IMR-90 (cell line): Measurements from ENCODE around the gene CLEC9A. TPM values are rescaled to one million over a fixed set of nuclear protein-coding genes. Genes with fewer than 3 reads are reported as not detected.
"Not testable (repeated sequence)": the region's sequence is repeated elsewhere in the genome, so short reads cannot be mapped to it uniquely, and the experiment has no call there.

Experiments used
- ATAC-seq: fragments of 200-7000 bp; cut with Tn5 transposase; 2 replicates; pipeline ENCODE4 v1.9.1; 2020; ENCODE audit warnings: low read depth, mild to moderate bottlenecking, moderate library complexity
- BruUV-seq: library from RNA; stranded (reverse); fragments of 400-500 nt; replicated peaks from 2 replicates; lab custom pipeline; 2021; lab: Mats Ljungman, UMichigan
- CTCF ChIA-PET: fragments of 300-600 bp; formaldehyde crosslinking; extraction: SDS; loops from one replicate; lab custom pipeline; 2021; ENCODE audit warnings: antibody characterized with exemption; lab: Yijun Ruan, JAX
- POLR2A ChIA-PET: fragments of 300-600 bp; sonication (Branson Sonifier 250); formaldehyde crosslinking; loops from one replicate; lab custom pipeline; 2022; ENCODE audit warnings: antibody characterized with exemption; ENCODE audit not compliant: unreplicated experiment; lab: Charles Lee
- DNase-seq: peaks from one replicate; pipeline ENCODE4 v3.0.0; 2013
- H2AFZ ChIP-seq: replicated peaks from 2 replicates; pipeline ENCODE3; 2013; ENCODE audit warnings: low read length, mild to moderate bottlenecking; ENCODE audit not compliant: poor library complexity
- H2AK5ac ChIP-seq: 2 replicates; pipeline ENCODE4 v1.6.1; 2013; ENCODE audit warnings: low read depth, low read length, inconsistent platforms
- H2AK9ac ChIP-seq: replicated peaks from 2 replicates; pipeline ENCODE3; 2013; ENCODE audit warnings: mild to moderate bottlenecking, low read depth, low read length, moderate library complexity; ENCODE audit not compliant: poor library complexity
- H2BK120ac ChIP-seq: 2 replicates; pipeline ENCODE4 v1.6.1; 2013; ENCODE audit warnings: low read depth, low read length, inconsistent platforms
- H2BK15ac ChIP-seq: 3 replicates; pipeline ENCODE4 v1.6.1; 2013; ENCODE audit warnings: low read depth, low read length, inconsistent platforms
- H2BK20ac ChIP-seq: 2 replicates; pipeline ENCODE4 v1.6.1; 2013; ENCODE audit warnings: low read depth, mild to moderate bottlenecking, inconsistent platforms, low read length, moderate library complexity
- H2BK5ac ChIP-seq: 2 replicates; pipeline ENCODE4 v1.6.1; 2013; ENCODE audit warnings: mild to moderate bottlenecking, low read depth, low read length, inconsistent platforms; ENCODE audit not compliant: poor library complexity, severe bottlenecking
- H3K14ac ChIP-seq: replicated peaks from 2 replicates; pipeline ENCODE4 v1.6.1; 2013; ENCODE audit warnings: low read depth, low read length, inconsistent platforms
- H3K18ac ChIP-seq: 2 replicates; pipeline ENCODE4 v1.6.1; 2013; ENCODE audit warnings: low read depth, low read length, control low read depth
- H3K23ac ChIP-seq: 2 replicates; pipeline ENCODE4 v1.6.1; 2013; ENCODE audit warnings: low read depth, low read length, inconsistent platforms
- H3K27ac ChIP-seq: 2 replicates; pipeline ENCODE4 v1.5.1; 2013; ENCODE audit warnings: mild to moderate bottlenecking, control low read depth, low read length; ENCODE audit not compliant: insufficient read depth
- H3K27me3 ChIP-seq: 2 replicates; pipeline ENCODE4 v1.6.1; 2013; ENCODE audit warnings: low read length; ENCODE audit not compliant: control insufficient read depth, insufficient read depth
- H3K36me3 ChIP-seq: 2 replicates; pipeline ENCODE4 v1.6.1; 2013; ENCODE audit warnings: low read length, mixed read lengths; ENCODE audit not compliant: control insufficient read depth, insufficient read depth
- H3K4ac ChIP-seq: 2 replicates; pipeline ENCODE4 v1.6.1; 2013; ENCODE audit warnings: low read depth, low read length, inconsistent platforms
- H3K4me1 ChIP-seq: 2 replicates; pipeline ENCODE4 v1.6.1; 2013; ENCODE audit warnings: low read length, mixed read lengths; ENCODE audit not compliant: control insufficient read depth, insufficient read depth
- H3K4me2 ChIP-seq: 2 replicates; pipeline ENCODE4 v1.6.1; 2013; ENCODE audit warnings: low read depth, mild to moderate bottlenecking, control low read depth, low read length, moderate library complexity
- H3K4me3 ChIP-seq: 2 replicates; pipeline ENCODE4 v1.5.1; 2013; ENCODE audit warnings: low read depth, mild to moderate bottlenecking, control low read depth, low read length, moderate library complexity; ENCODE audit not compliant: insufficient read depth
- H3K56ac ChIP-seq: 2 replicates; pipeline ENCODE4 v1.6.1; 2013; ENCODE audit warnings: low read length, inconsistent platforms; ENCODE audit not compliant: insufficient read depth; ENCODE audit errors: extremely low read depth
- H3K79me1 ChIP-seq, 2 experiments: 2 replicates each; pipeline ENCODE4 v1.6.1; 2013; ENCODE audit warnings: low read length in 2 of 2, inconsistent platforms in 1 of 2, low read depth in 1 of 2
- H3K9ac ChIP-seq: 2 replicates; pipeline ENCODE4 v1.6.1; 2013; ENCODE audit warnings: low read depth, low read length, control low read depth
- H3K9me1 ChIP-seq: 2 replicates; pipeline ENCODE4 v1.6.1; 2013; ENCODE audit warnings: low read length, inconsistent platforms; ENCODE audit not compliant: insufficient read depth
- H3K9me3 ChIP-seq: 2 replicates; pipeline ENCODE4 v1.6.1; 2013; ENCODE audit warnings: low read length; ENCODE audit not compliant: control insufficient read depth, insufficient read depth
- H4K20me1 ChIP-seq: 2 replicates; pipeline ENCODE4 v1.6.1; 2013; ENCODE audit warnings: low read length, inconsistent platforms; ENCODE audit not compliant: insufficient read depth
- H4K5ac ChIP-seq: 2 replicates; pipeline ENCODE4 v1.6.1; 2013; ENCODE audit warnings: mild to moderate bottlenecking, low read depth, low read length, control low read depth
- H4K8ac ChIP-seq, 2 experiments: 2 replicates each; pipeline ENCODE4 v1.6.1; 2013; ENCODE audit warnings: low read depth in 2 of 2, low read length in 2 of 2, control low read depth in 1 of 2, inconsistent platforms in 1 of 2
- H4K91ac ChIP-seq: 2 replicates; pipeline ENCODE4 v1.6.1; 2013; ENCODE audit warnings: low read depth, low read length, inconsistent platforms; ENCODE audit not compliant: insufficient read depth
- BHLHE40 ChIP-seq: fragments of 150-350 bp; IDR thresholded peaks from 2 replicates; pipeline ENCODE4 v1.6.1; 2016; ENCODE audit warnings: mild to moderate bottlenecking, low read depth, low read length
- CEBPB ChIP-seq: IDR thresholded peaks from 2 replicates; pipeline ENCODE4 v1.6.1; 2012; ENCODE audit warnings: low read depth, low read length, improper control_type of control experiment
- CHD1 ChIP-seq: IDR thresholded peaks from 2 replicates; pipeline ENCODE4 v1.6.1; 2012; ENCODE audit warnings: low read depth, low read length, improper control_type of control experiment
- MAFK ChIP-seq: IDR thresholded peaks from 2 replicates; pipeline ENCODE4 v1.6.1; 2012; ENCODE audit warnings: low read depth, low read length, improper control_type of control experiment
- MXI1 ChIP-seq: IDR thresholded peaks from 2 replicates; pipeline ENCODE4 v1.6.1; 2012; ENCODE audit warnings: low read depth, mild to moderate bottlenecking, low read length, moderate library complexity, borderline replicate concordance
- NFE2L2 ChIP-seq: fragments of 150-350 bp; IDR thresholded peaks from 2 replicates; pipeline ENCODE4 v1.6.1; 2016; ENCODE audit warnings: low read depth, mild to moderate bottlenecking, low read length
- POLR2A ChIP-seq: IDR thresholded peaks from 2 replicates; pipeline ENCODE4 v1.6.1; 2012; ENCODE audit warnings: mild to moderate bottlenecking, low read depth, low read length
- SMC3 ChIP-seq: fragments of 150-350 bp; IDR thresholded peaks from 2 replicates; pipeline ENCODE4 v1.6.1; 2016; ENCODE audit warnings: low read depth, mild to moderate bottlenecking, antibody characterized with exemption, low read length, moderate library complexity
- WGBS, 2 experiments: methylation state at CpG; one replicate each; pipeline versions ENCODE4 v1.1.5 to v1.1.7; 2013; ENCODE audit warnings: missing lambda C conversion rate in 2 of 2; ENCODE audit not compliant: insufficient read length in 1 of 2; ENCODE audit errors: extremely low coverage in 2 of 2; 5-methylcytosine and 5-hydroxymethylcytosine counted together
- dilution Hi-C: fragments of 300-500 bp; cut with HindIII; formaldehyde crosslinking; loops from one replicate; pipeline ENCODE4 v1.14.3; 2018; ENCODE audit warnings: low sequenced_read_pairs; ENCODE audit not compliant: unreplicated experiment
- in situ Hi-C: fragments of 300-500 bp; cut with MboI; formaldehyde crosslinking; loops from 3 replicates; pipeline ENCODE4 v1.14.3; 2019; ENCODE audit warnings: low sequenced_read_pairs, inconsistent platforms, mixed read lengths
- intact Hi-C: fragments of 100-400 bp; cut with micrococcal nuclease; formaldehyde crosslinking; loops from 2 replicates; pipeline ENCODE4 v1.10.0; 2022
- polyA plus RNA-seq, 3 experiments: library from polyadenylated mRNA; depleted of rRNA; stranded (reverse); fragments of >200 nt; gene quantifications; 2 replicates each; pipeline ENCODE4 v1.2.3, GENCODE V29; 2012; ENCODE audit warnings: low replicate concordance in 1 of 3
- total RNA-seq: library from RNA; depleted of rRNA; stranded (reverse); fragments of >200 nt; gene quantifications from 2 replicates; pipeline ENCODE4 v1.2.3, GENCODE V29; 2012
- TF ChIP-seq, protein P1 (sequence below): fragments of 150-350 bp; IDR thresholded peaks from 2 replicates; pipeline ENCODE4 v1.6.1; 2017; ENCODE audit warnings: mild to moderate bottlenecking, antibody characterized with exemption, low read length, low read depth

Gene CLEC9A
- total and polyA plus RNA-seq, 2 of the 4 experiments (the other 2 are of a cell fraction), result not detected

DNA sequence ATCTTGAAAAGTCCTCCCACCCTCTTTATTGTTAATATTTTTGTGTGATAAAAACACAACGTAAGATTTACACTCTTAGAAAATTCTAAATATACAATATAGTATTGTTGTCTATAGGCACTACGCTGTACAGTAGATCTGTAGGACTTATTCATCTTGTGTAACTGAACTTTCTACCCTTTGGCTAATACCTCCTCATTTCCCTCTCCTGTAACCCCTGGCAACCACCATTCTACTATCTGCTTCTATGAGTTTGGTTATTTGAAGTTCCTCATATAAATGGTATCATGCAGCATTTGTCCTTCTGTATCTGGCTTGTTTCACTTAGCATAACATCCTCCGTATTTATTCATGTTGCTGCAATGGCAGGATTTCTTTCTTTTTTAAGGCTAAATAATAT lies 5.2 kb upstream of the CLEC9A start:
- dilution Hi-C loops (no loop called here), in situ Hi-C loops (no loop called here), intact Hi-C loops (no loop called here)
- Histone ChIP-seq H3K9ac (no peak overlapping the region), H4K91ac (no peak overlapping the region), H3K56ac (no peak overlapping the region), H3K18ac (no peak overlapping the region), H2AK5ac (no peak overlapping the region), H3K4ac (no peak overlapping the region), H4K8ac (no peak overlapping the region), H3K9me3 (no peaks in the 10 kb centered on the region), H2BK120ac (no peak overlapping the region), H3K4me2 (no peak overlapping the region), H4K20me1 (no peaks in the 10 kb centered on the region), H3K79me1 (no peaks in the 10 kb centered on the region), H3K27me3 (no peaks in the 10 kb centered on the region), H3K14ac (no peak overlapping the region), H3K4me3 (no peak overlapping the region), H2BK15ac (no peak overlapping the region), H4K5ac (no peak overlapping the region), H2BK5ac (no peak overlapping the region), H3K27ac (no peak overlapping the region), H3K9me1 (peaks cover 3% of the 10 kb centered on the region; the same call in 1 of the 2 replicates), H3K23ac (no peak overlapping the region), H2BK20ac (no peak overlapping the region), H2AK9ac (no peak overlapping the region), H3K36me3 (no peaks in the 10 kb centered on the region), H3K4me1 (no peaks in the 10 kb centered on the region; the same call in 1 of the 2 replicates), H2AFZ (no peak overlapping the region)
- ChIA-PET POLR2A (no interaction called here), CTCF (no interaction called here)
- WGBS, 2 experiments, result no CpG with 5 or more reads among the region's 3 CpGs
- BruUV-seq, result no TSS peak
- DNase-seq, result no peak
- no peak for TF ChIP-seq MAFK
- no peak for TF ChIP-seq BHLHE40
- no peak for TF ChIP-seq SMC3
- TF ChIP-seq CHD1, result no peak
- no peak for TF ChIP-seq CEBPB
- TF ChIP-seq NFE2L2, result no peak
- TF ChIP-seq, protein P1, sequence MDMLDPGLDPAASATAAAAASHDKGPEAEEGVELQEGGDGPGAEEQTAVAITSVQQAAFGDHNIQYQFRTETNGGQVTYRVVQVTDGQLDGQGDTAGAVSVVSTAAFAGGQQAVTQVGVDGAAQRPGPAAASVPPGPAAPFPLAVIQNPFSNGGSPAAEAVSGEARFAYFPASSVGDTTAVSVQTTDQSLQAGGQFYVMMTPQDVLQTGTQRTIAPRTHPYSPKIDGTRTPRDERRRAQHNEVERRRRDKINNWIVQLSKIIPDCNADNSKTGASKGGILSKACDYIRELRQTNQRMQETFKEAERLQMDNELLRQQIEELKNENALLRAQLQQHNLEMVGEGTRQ, result no peak
- TF ChIP-seq POLR2A, result no peak
- TF ChIP-seq MXI1, result no peak
- ATAC-seq, result no peak

DNA sequence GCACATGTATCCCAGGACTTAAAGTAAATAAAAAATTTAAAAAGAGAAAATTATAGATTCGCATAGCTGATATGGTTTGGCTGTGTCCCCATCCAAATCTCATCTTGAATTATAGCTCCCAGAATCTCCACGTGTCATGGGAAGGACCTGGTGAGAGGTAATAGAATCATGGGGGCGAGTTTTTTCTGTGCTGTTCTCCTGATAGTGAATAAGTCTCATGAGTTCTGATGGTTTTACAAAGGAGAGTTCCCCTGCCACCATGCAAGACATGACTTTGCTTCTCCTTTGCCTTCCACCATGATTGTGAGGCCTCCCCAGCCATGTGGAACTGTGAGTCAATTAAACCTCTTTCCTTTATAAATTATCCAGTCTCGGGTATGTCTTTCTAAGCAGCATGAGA lies 3.8 kb upstream of the CLEC9A start:
- H3K27ac ChIP-seq, H4K5ac ChIP-seq, H3K18ac ChIP-seq, H4K91ac ChIP-seq, H2BK20ac ChIP-seq, ATAC-seq, H3K27me3 ChIP-seq, intact Hi-C loops, BruUV-seq, H3K9ac ChIP-seq, H3K9me1 ChIP-seq, H2BK15ac ChIP-seq, POLR2A ChIA-PET, H3K36me3 ChIP-seq, H2AFZ ChIP-seq, H3K4me1 ChIP-seq, dilution Hi-C loops, H3K4me3 ChIP-seq, H3K14ac ChIP-seq, H3K79me1 ChIP-seq, DNase-seq, H2AK9ac ChIP-seq, H3K9me3 ChIP-seq, H2AK5ac ChIP-seq, H3K23ac ChIP-seq, H3K4me2 ChIP-seq, H3K4ac ChIP-seq, H3K56ac ChIP-seq, H2BK5ac ChIP-seq, H4K8ac ChIP-seq, H4K20me1 ChIP-seq, in situ Hi-C loops: not testable (repeated sequence)
- no CpG with 5 or more reads among the region's 4 CpGs for WGBS, 2 experiments
- CTCF ChIA-PET, result interaction anchor here (1.4 to 1.5 kb wide), 2 partner anchors 8 to 17 kb away, joined by 3 to 4 read pairs; partner anchors contain the start of gene CLEC12B
- peak overlapping the region; percentile 19; the same call in 1 of the 2 replicates for H2BK120ac ChIP-seq
